Measurements from ENCODE around the gene KCTD4.
"Not testable (repeated sequence)": the region's sequence is repeated elsewhere in the genome, so short reads cannot be mapped to it uniquely, and the experiment has no call there.

The KCTD4 gene

GRCh38 chr13:45200701-45201232 lies at the start of gene KCTD4:
Gene KCTD4 (minus strand): TSS chr13:45201045. CDS start chr13:45194567, 6,478 bp downstream.
- in situ Hi-C loops (cut with MboI; ENCODE audit: low sequenced_read_pairs): no loop called here

GRCh38 chr13:45249662-45250061 lies 48.8 kb upstream of the KCTD4 start:
- in situ Hi-C loops (cut with MboI; ENCODE audit: low sequenced_read_pairs): no loop called here

GRCh38 chr13:45244736-45245135 lies 43.9 kb upstream of the KCTD4 start:
- in situ Hi-C loops (cut with MboI; ENCODE audit: low sequenced_read_pairs): not testable (repeated sequence)

GRCh38 chr13:45243077-45243476 lies 42.2 kb upstream of the KCTD4 start:
- in situ Hi-C loops (cut with MboI; ENCODE audit: low sequenced_read_pairs): no loop called here

- in situ Hi-C loops (cut with MboI; ENCODE audit: low sequenced_read_pairs): no loop called here
Observed at GRCh38 chr13:45242524-45242923, 41.7 kb upstream of the KCTD4 start.

- in situ Hi-C loops (cut with MboI; ENCODE audit: low sequenced_read_pairs): no loop called here
Observed at GRCh38 chr13:45242070-45242469, 41.2 kb upstream of the KCTD4 start.

- in situ Hi-C loops (cut with MboI; ENCODE audit: low sequenced_read_pairs): no loop called here
Observed at GRCh38 chr13:45240143-45240542, 39.3 kb upstream of the KCTD4 start.

GRCh38 chr13:45238945-45239795 lies 38.3 kb upstream of the KCTD4 start:
- in situ Hi-C loops (cut with MboI; ENCODE audit: low sequenced_read_pairs): no loop called here

- in situ Hi-C loops (cut with MboI; ENCODE audit: low sequenced_read_pairs): no loop called here
Observed at GRCh38 chr13:45232591-45232990, 31.7 kb upstream of the KCTD4 start.

- in situ Hi-C loops (cut with MboI; ENCODE audit: low sequenced_read_pairs): no loop called here
Observed at GRCh38 chr13:45231722-45232121, 30.9 kb upstream of the KCTD4 start.

- in situ Hi-C loops (cut with MboI; ENCODE audit: low sequenced_read_pairs): no loop called here
Observed at GRCh38 chr13:45231305-45231704, 30.5 kb upstream of the KCTD4 start.

GRCh38 chr13:45229172-45229571 lies 28.3 kb upstream of the KCTD4 start:
- in situ Hi-C loops (cut with MboI; ENCODE audit: low sequenced_read_pairs): no loop called here

GRCh38 chr13:45228002-45228401 lies 27.2 kb upstream of the KCTD4 start:
- in situ Hi-C loops (cut with MboI; ENCODE audit: low sequenced_read_pairs): no loop called here

- in situ Hi-C loops (cut with MboI; ENCODE audit: low sequenced_read_pairs): no loop called here
Observed at GRCh38 chr13:45226024-45226423, 25.2 kb upstream of the KCTD4 start.

GRCh38 chr13:45225370-45225769 lies 24.5 kb upstream of the KCTD4 start:
- in situ Hi-C loops (cut with MboI; ENCODE audit: low sequenced_read_pairs): no loop called here

GRCh38 chr13:45224176-45224575 lies 23.3 kb upstream of the KCTD4 start:
- in situ Hi-C loops (cut with MboI; ENCODE audit: low sequenced_read_pairs): no loop called here

- in situ Hi-C loops (cut with MboI; ENCODE audit: low sequenced_read_pairs): no loop called here
Observed at GRCh38 chr13:45222919-45223318, 22.1 kb upstream of the KCTD4 start.

- in situ Hi-C loops (cut with MboI; ENCODE audit: low sequenced_read_pairs): no loop called here
Observed at GRCh38 chr13:45222516-45222915, 21.7 kb upstream of the KCTD4 start.

GRCh38 chr13:45220403-45220802 lies 19.6 kb upstream of the KCTD4 start:
- in situ Hi-C loops (cut with MboI; ENCODE audit: low sequenced_read_pairs): no loop called here

GRCh38 chr13:45219938-45220375 lies 19.1 kb upstream of the KCTD4 start:
- in situ Hi-C loops (cut with MboI; ENCODE audit: low sequenced_read_pairs): no loop called here

GRCh38 chr13:45219123-45219891 lies 18.5 kb upstream of the KCTD4 start:
- in situ Hi-C loops (cut with MboI; ENCODE audit: low sequenced_read_pairs): no loop called here

- in situ Hi-C loops (cut with MboI; ENCODE audit: low sequenced_read_pairs): no loop called here
Observed at GRCh38 chr13:45218689-45219088, 17.8 kb upstream of the KCTD4 start.
